Fibroblast of lung (primary cell): ENCODE results near the gene FNDC11. TPM values are rescaled to one million over a fixed set of nuclear protein-coding genes. Genes with fewer than 3 reads are reported as not detected.

Experiments
- DNase-seq, 2 donors: peaks; one replicate each; pipeline versions ENCODE4 v3.0.0 to v3.0.0-alpha.2; 2010; ENCODE audit warnings: low read depth in 2 of 2
- H2AFZ ChIP-seq: 2 replicates; pipeline ENCODE4 v1.5.1; 2012; ENCODE audit warnings: low read length, control low read depth, inconsistent platforms
- H3K27ac ChIP-seq: 2 replicates; pipeline ENCODE4 v1.5.1; 2011; ENCODE audit warnings: low read length, control low read depth; ENCODE audit not compliant: insufficient read depth
- H3K27me3 ChIP-seq: 2 replicates; pipeline ENCODE4 v1.5.1; 2011; ENCODE audit warnings: mild to moderate bottlenecking, low read length; ENCODE audit not compliant: control insufficient read depth, insufficient read depth
- H3K36me3 ChIP-seq: 2 replicates; pipeline ENCODE4 v1.5.1; 2011; ENCODE audit warnings: low read length; ENCODE audit not compliant: control insufficient read depth, insufficient read depth
- H3K4me1 ChIP-seq: 2 replicates; pipeline ENCODE4 v1.5.1; 2011; ENCODE audit warnings: low read length; ENCODE audit not compliant: control insufficient read depth, insufficient read depth; ENCODE audit errors: extremely low read depth
- H3K4me2 ChIP-seq: 2 replicates; pipeline ENCODE4 v1.5.1; 2011; ENCODE audit warnings: low read length, control low read depth; ENCODE audit not compliant: insufficient read depth; ENCODE audit errors: extremely low read depth
- H3K4me3 ChIP-seq, 4 experiments: fragments of 200-600 bp in 1 of 4; sonication (generic) in 1 of 4; replicated peaks in 1 of 4; 2 replicates each; pipeline ENCODE4 v1.5.1; 2011 to 2016; ENCODE audit warnings: low read length in 4 of 4, low read depth in 3 of 4, mild to moderate bottlenecking in 3 of 4, control low read depth in 2 of 4, inconsistent platforms in 1 of 4, mixed read lengths in 1 of 4; ENCODE audit not compliant: insufficient read depth in 1 of 4; ENCODE audit errors: control extremely low read depth in 1 of 4
- H3K79me2 ChIP-seq: 2 replicates; pipeline ENCODE4 v1.5.1; 2012; ENCODE audit warnings: mild to moderate bottlenecking, low read length, inconsistent platforms; ENCODE audit not compliant: control insufficient read depth, insufficient read depth
- H3K9ac ChIP-seq: 2 replicates; pipeline ENCODE4 v1.5.1; 2011; ENCODE audit warnings: mild to moderate bottlenecking, low read length, control low read depth; ENCODE audit not compliant: insufficient read depth
- H3K9me3 ChIP-seq: 2 replicates; pipeline ENCODE4 v1.5.1; 2012; ENCODE audit warnings: low read depth, low read length; ENCODE audit not compliant: control insufficient read depth, insufficient read depth
- H4K20me1 ChIP-seq: 2 replicates; pipeline ENCODE4 v1.5.1; 2011; ENCODE audit warnings: low read length; ENCODE audit not compliant: control insufficient read depth, insufficient read depth; ENCODE audit errors: extremely low read depth
- EZH2 ChIP-seq: IDR thresholded peaks from 2 replicates; pipeline ENCODE4 v1.5.1; 2012; ENCODE audit warnings: low read length, control low read depth, mild to moderate bottlenecking; ENCODE audit errors: missing control alignments
- polyA plus RNA-seq, 2 donors: library from polyadenylated mRNA; depleted of rRNA in 1 of 2; stranded (reverse) in 1 of 2; unstranded in 1 of 2; fragments of >200 nt; gene quantifications; 2 replicates each; pipeline ENCODE4 v1.2.1, GENCODE V29; 2011 to 2012; ENCODE audit warnings: missing spikeins in 1 of 2
- total RNA-seq: library from RNA; depleted of rRNA; stranded (reverse); fragments of >200 nt; gene quantifications from 2 replicates; pipeline ENCODE4 v1.2.1, GENCODE V29; 2014
- TF ChIP-seq, protein P1 (sequence below), 2 donors: IDR thresholded peaks in 1 of 2; conservative IDR thresholded peaks in 1 of 2; 1 replicate in 1 of 2; 2 replicates in 1 of 2; pipeline ENCODE4 v1.5.1; 2011 to 2012; ENCODE audit warnings: low read length in 2 of 2, control low read depth in 1 of 2, inconsistent platforms in 1 of 2, low read depth in 1 of 2, mild to moderate bottlenecking in 1 of 2

FNDC11 gene
- total and polyA plus RNA-seq, 2 donors (not counting 1 experiment from before 2014, with no cell fraction given), result 0.22 to 1.7 TPM

DNA sequence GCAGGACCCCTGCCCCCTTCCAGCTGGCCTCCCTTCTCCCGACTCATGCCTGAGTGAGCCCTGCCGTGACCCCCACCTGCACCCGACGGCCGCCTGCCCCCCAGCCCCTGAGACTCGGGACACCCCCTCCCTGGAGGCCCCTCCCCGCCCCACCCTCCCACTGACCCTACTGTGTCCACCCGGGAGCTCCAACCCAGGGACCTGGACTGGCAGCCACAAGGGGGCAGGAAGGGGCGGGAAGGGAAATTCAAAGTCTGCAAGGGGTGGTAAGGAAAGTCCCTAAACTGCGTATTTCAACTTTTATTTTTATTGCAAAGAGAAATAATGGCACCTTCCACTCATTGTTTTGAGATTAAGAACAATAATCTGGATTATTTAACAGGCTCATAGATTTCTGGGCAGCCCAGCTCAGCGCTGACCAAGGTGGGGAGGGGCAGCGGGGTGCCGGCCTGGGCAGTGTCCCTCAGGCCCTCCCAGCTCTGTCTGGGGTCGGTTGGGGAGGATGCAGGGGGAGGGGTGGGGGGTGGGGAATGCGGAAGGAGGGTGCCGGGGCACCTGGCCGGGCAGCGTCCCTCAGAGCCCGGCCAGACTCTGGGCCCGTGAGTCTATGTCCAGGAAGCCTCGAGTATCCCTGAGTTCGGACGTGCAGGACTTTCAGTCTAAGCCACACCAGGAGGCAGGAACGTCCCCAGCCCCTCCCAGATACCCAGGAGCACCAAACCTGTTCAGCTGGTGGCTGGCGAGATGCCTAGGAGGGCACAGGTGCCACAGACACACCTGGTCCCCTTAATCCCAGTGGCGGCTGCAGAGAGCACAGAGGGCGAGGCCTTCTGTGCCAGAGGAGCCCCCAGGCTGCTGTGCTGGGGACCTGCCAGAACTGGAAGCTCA, 15.5 kb upstream of the FNDC11 start:
- Histone ChIP-seq H3K27me3 (no peaks in the 10 kb centered on the region), H3K4me1 (peaks cover 5% of the 10 kb centered on the region), H3K4me3 (peak overlapping the region in 1 of 4 experiments; percentile 28), H3K36me3 (no peaks in the 10 kb centered on the region), H3K27ac (no peak overlapping the region), H3K9ac (no peak overlapping the region), H4K20me1 (no peaks in the 10 kb centered on the region), H3K79me2 (no peaks in the 10 kb centered on the region), H2AFZ (peak overlapping the region; percentile 61), H3K9me3 (no peaks in the 10 kb centered on the region), H3K4me2 (peak overlapping the region; percentile 8)
- no peak for TF ChIP-seq EZH2
- TF ChIP-seq, protein P1, sequence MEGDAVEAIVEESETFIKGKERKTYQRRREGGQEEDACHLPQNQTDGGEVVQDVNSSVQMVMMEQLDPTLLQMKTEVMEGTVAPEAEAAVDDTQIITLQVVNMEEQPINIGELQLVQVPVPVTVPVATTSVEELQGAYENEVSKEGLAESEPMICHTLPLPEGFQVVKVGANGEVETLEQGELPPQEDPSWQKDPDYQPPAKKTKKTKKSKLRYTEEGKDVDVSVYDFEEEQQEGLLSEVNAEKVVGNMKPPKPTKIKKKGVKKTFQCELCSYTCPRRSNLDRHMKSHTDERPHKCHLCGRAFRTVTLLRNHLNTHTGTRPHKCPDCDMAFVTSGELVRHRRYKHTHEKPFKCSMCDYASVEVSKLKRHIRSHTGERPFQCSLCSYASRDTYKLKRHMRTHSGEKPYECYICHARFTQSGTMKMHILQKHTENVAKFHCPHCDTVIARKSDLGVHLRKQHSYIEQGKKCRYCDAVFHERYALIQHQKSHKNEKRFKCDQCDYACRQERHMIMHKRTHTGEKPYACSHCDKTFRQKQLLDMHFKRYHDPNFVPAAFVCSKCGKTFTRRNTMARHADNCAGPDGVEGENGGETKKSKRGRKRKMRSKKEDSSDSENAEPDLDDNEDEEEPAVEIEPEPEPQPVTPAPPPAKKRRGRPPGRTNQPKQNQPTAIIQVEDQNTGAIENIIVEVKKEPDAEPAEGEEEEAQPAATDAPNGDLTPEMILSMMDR (conservative IDR thresholded peaks at IDR 0.05 in 1 of 2, IDR thresholded peaks at IDR 0.05 in 1 of 2; ENCODE audit: low read depth in 1 of 2, low read length in 2 of 2), result peak in 1 of 2 donors; percentile 15
- DNase-seq, result peak in 1 of 2 donors; percentile 49

DNA sequence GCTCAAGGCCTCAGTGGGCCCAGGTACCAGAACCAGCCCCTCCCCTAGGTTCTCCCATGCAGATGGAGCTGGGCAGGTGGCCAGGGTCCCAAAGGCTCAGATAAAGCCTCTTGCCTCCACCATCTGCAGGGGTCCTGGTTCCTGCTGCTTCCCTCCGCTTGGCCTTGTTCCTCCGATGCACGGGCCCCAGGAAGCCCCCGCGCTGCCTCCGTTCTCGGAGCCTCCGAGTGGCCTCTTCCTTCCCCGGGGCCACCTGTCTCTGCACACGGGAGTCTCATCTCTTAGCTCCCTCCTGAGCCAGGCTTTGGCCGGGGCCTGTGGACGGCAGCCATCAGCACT, 14.9 kb upstream of the FNDC11 start:
- Histone ChIP-seq H3K79me2 (no peaks in the 10 kb centered on the region), H3K27me3 (no peaks in the 10 kb centered on the region), H3K9ac (no peak overlapping the region), H3K4me2 (no peak overlapping the region), H3K4me3 (no peak overlapping the region), H3K9me3 (no peaks in the 10 kb centered on the region), H4K20me1 (no peaks in the 10 kb centered on the region), H3K27ac (no peak overlapping the region), H2AFZ (no peak overlapping the region), H3K4me1 (peaks cover 5% of the 10 kb centered on the region), H3K36me3 (no peaks in the 10 kb centered on the region)
- DNase-seq, result no peak
- TF ChIP-seq, protein P1 (conservative IDR thresholded peaks at IDR 0.05 in 1 of 2, IDR thresholded peaks at IDR 0.05 in 1 of 2; ENCODE audit: low read depth in 1 of 2, low read length in 2 of 2), result no peak
- TF ChIP-seq EZH2, result no peak

DNA sequence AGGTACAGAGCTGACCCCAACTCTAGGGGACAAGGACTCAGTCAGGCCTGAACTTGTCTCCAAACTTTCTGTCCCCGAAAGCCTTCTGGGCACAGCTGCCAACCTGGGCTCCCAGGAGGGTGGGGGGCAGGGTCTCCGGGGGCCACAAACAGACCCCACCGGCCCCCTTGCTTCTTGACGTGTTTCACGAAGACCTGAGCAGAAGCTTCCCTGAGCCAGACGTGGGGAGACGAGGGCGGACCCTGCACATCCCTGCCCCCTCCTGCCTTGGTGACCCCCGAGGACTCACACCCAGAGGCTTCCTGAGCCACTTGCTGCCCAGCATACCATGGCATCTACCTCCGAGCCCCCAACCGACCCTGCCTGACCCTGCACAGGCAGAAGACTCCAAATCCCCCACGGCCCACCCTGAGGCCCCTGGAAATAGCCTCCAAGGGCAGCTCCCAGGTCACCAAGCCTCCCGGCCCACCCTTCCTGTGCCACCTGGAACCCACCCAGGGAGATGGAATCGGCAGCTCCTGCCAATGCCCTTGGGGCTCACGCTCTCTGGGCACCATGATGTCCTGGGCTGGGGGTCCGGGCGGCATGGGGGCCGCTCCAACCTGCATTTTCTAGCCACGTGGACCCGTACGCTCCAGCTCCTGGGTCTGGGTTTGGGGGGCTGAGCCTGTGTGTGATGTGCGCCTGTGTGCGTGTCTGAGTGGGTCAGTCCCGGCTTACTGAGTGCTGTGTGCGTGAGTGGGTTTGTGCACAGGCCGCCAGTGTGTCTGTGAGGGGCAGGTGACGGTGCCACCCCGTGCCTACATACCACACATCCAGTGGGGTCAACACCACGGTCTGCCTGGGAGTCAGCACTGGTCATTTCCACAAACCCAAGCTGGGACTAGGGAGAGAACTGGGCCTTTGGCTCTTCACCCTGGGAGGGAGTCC, 14.3 kb upstream of the FNDC11 start:
- Histone ChIP-seq H3K36me3 (no peaks in the 10 kb centered on the region), H2AFZ (no peak overlapping the region), H4K20me1 (no peaks in the 10 kb centered on the region), H3K79me2 (no peaks in the 10 kb centered on the region), H3K27ac (no peak overlapping the region), H3K9me3 (no peaks in the 10 kb centered on the region), H3K4me1 (peaks cover 5% of the 10 kb centered on the region), H3K4me2 (no peak overlapping the region), H3K9ac (no peak overlapping the region), H3K4me3 (no peak overlapping the region), H3K27me3 (no peaks in the 10 kb centered on the region)
- TF ChIP-seq, protein P1 (conservative IDR thresholded peaks at IDR 0.05 in 1 of 2, IDR thresholded peaks at IDR 0.05 in 1 of 2; ENCODE audit: low read depth in 1 of 2, low read length in 2 of 2), result no peak
- TF ChIP-seq EZH2, result no peak
- DNase-seq, result no peak
